SU-DHL-6 (cell line): ENCODE results near the gene IDH2.

Experiments
- CTCF ChIP-seq: fragments of 200-600 bp; sonication (generic); IDR thresholded peaks from one replicate; pipeline ENCODE4 v1.5.1; 2017; ENCODE audit warnings: antibody characterized with exemption, mild to moderate bottlenecking, low read length, moderate library complexity; ENCODE audit not compliant: insufficient read depth, poor library complexity, severe bottlenecking
- EZH2phosphoT487 ChIP-seq: fragments of 200-600 bp; sonication (generic), shearing (Covaris generic); conservative IDR thresholded peaks from 2 replicates; pipeline ENCODE4 v1.6.1; 2018; ENCODE audit warnings: mild to moderate bottlenecking, antibody characterized with exemption, low read length, moderate library complexity, mixed read lengths

- no peak for TF ChIP-seq CTCF
- no peak for TF ChIP-seq EZH2phosphoT487
Observed at GRCh38 chr15:90083954-90084607, 18.2 kb downstream of the IDH2 start.
